ENCODE data around the gene ING4. TPM values are rescaled to one million over a fixed set of nuclear protein-coding genes. Genes with fewer than 3 reads are reported as not detected.
A peak's percentile ranks its signal among the peaks of the same experiment; 100 is the strongest.

The ING4 gene
- total RNA-seq, 6 donors from 2014 or later, result 24.3 to 79.6 (median 33.8) TPM

DNA sequence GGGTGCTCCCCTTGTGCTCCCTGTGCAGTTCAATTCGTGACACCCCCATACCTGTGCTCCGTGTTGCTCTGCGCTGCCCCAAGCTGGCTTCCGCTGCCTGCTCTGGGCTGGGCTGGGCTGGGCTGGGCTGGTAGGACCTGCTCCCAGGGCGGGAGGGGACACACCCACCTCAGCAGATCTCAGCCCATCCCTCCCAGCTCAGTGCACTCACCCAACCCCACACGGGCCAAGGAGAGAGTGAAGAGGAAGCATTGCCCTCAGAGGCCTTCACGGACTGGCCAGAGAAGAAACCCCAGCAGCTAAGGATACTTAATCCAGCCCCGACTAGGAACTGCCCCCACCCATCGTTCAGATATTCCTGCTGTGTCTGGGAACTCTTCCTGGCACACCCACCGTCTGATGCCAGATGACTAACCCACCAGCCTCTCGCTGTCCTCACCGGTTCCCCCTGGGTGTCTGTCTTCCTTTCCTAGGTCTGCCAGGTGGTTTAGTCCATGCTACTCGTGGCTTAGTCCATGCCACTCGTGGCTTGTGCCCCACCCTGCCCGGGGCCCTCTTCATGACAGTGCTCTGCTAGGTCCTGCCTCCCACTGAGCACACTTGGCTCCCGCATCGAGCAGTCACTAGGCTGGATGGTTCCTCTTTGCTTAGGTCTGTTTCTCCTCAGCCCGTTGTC, 26.9 kb downstream of the ING4 start, which contains the start of gene LPAR5:
LPAR5 (minus strand) TSS at position 104 of the 676 bp plus-strand sequence. CDS start 14,711 bp downstream, outside the sequence.
- ATAC-seq (ENCODE audit: low FRiP score in 2 of 2), result peak; percentile 61 to 64
- no peaks in the 10 kb centered on the region for H3K27me3 ChIP-seq

DNA sequence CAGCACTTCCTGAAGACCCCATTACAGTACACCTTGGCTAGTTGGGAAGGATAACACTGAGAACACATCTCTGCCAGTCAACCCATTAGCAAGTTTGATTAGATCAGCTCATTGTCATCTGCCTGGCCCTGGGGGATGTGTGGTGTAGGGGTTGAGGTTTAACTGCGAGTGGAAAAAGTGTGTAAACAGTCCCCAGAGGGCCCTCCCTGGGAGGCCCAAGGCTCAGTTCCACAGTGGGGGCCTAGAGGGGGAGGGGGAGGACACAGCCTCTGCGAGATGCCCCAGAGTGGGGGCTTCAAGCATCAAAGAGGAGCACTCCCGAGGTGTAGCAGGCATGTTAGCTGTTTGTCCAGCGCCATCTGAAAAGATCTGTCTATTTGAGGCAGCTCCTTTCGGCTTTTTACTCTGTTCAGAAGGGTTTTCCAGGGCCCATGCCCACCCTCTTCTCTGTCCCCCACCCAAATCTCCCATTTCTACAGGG, 27.5 kb downstream of the ING4 start:
- Histone ChIP-seq H3K4me3 (peak overlapping the region in 2 of 4 donors; percentile 23 to 28), H3K9me3 (no peaks in the 10 kb centered on the region), H3K27me3 (no peaks in the 10 kb centered on the region), H3K27ac (peak overlapping the region in 2 of 4 donors; percentile 41 to 75), H3K4me1 (peaks cover 0 to 24% (median 3%) of the 10 kb centered on the region in 4 donors), H3K36me3 (no peaks in the 10 kb centered on the region)
- DNase-seq, result no peak
- TF ChIP-seq CTCF (IDR thresholded peaks at IDR 0.05) (no peak), EP300 (IDR thresholded peaks at IDR 0.05) (no peak), POLR2A (IDR thresholded peaks at IDR 0.05) (no peak), POLR2AphosphoS5 (IDR thresholded peaks at IDR 0.05) (no peak)
- ATAC-seq (ENCODE audit: low FRiP score in 2 of 2), result peak in 1 of 2 donors; percentile 14
- 56 to 62% methylated on average over 5 of the region's 5 CpGs for WGBS, 2 donors

More for the DNA sequence above, 26.9 kb downstream of the ING4 start, which contains the start of gene LPAR5:
- DNase-seq, result peak; percentile 40 to 70
- WGBS, 2 donors, result 49 to 54% methylated on average over 16 to 18 of the region's 18 CpGs
- no peak for TF ChIP-seq CTCF (IDR thresholded peaks at IDR 0.05)
- peak in 1 of 4 donors; percentile 15 for TF ChIP-seq POLR2A (IDR thresholded peaks at IDR 0.05)
- Histone ChIP-seq H3K4me1 (peaks cover 0 to 24% (median 3%) of the 10 kb centered on the region in 4 donors), H3K9me3 (no peaks in the 10 kb centered on the region), H3K36me3 (no peaks in the 10 kb centered on the region), H3K27ac (peak within 1 kb of the TSS in 2 of 4 donors; percentile 41 to 75), H3K4me3 (peak within 1 kb of the TSS in 2 of 4 donors; percentile 23 to 28)

DNA sequence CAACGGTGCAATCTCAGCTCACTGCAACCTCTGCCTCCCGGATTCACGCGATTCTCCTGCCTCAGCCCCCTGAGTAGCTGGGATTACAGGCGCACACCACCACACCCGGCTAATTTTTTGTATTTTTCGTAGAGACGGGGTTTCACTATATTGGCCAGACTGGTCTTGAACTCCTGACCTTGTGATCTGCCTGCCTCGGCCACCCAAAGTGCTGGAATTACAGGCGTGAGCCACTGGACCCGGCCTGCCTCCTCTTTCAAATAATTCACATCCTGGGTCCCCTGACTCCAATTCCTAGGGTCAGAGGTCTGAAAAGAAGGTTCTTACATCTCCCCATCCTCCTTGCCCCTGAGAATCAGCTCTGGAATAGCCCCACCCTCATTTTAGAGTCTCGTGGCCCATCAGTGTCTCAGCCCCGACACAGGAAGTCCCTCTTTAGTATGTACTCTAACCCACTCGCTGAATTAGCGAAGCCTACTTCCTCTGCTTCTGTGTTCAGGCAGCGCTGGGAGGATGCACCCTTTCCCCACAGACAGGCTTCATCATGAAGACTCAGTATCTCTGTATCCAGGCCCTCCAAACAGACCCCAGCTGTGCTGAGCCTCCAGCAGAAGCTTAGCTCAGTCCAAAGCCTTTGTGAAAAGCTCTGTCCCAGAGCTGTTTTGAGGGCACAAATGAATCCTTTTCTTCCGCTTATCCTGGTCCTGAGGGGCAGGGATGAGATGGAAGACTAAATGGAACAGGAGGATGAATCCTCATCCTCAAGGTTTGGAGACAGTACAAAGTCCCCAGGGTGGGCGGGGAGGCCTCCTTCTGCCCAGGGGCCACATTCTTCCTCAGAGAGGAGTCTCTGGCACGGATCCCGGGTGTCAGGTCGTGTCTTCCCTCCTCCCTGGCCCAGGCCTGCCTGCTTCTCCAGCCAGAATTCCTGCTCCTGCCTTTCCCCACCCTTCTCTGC, 30.6 kb downstream of the ING4 start:
- DNase-seq (peak in 1 of 2 donors; percentile 30), ATAC-seq (ENCODE audit: low FRiP score in 2 of 2) (peak in 1 of 2 donors; percentile 41)
- Histone ChIP-seq H3K4me1 (peaks cover 0 to 24% (median 3%) of the 10 kb centered on the region in 4 donors), H3K4me3 (peak overlapping the region in 1 of 4 donors; percentile 13), H3K27me3 (no peaks in the 10 kb centered on the region), H3K9me3 (no peaks in the 10 kb centered on the region), H3K36me3 (no peaks in the 10 kb centered on the region), H3K27ac (peak overlapping the region in 2 of 4 donors; percentile 8 to 54)
- WGBS, 2 donors, result 64 to 68% methylated on average over 21 of the region's 21 CpGs
- TF ChIP-seq EP300 (IDR thresholded peaks at IDR 0.05) (no peak), POLR2A (IDR thresholded peaks at IDR 0.05) (no peak), CTCF (IDR thresholded peaks at IDR 0.05) (no peak), POLR2AphosphoS5 (IDR thresholded peaks at IDR 0.05) (no peak)

DNA sequence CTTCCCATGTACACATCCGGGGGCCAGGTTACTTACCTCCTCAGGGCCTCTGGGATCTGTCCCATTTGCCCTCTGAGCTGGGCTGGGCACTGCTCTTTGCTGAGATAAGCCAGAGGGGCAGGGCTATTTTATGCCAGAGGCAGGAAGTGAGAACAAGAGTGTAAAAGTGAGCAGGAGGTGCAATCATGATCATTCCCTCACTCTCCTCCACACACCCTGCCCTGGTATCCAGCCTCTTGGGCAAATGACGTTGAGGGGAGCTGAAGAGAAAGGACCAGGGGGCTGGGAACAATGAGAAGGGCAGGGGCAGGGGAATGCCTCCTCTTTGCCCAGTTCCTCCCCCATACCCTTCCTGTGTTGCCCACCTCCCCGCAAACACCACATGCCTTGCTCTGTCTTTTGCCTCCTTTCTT, 31.4 kb downstream of the ING4 start:
- Histone ChIP-seq H3K4me3 (peak overlapping the region in 1 of 4 donors; percentile 13), H3K9me3 (no peaks in the 10 kb centered on the region), H3K36me3 (no peaks in the 10 kb centered on the region), H3K27ac (peak overlapping the region in 2 of 4 donors; percentile 8 to 54), H3K27me3 (no peaks in the 10 kb centered on the region), H3K4me1 (peaks cover 0 to 24% (median 3%) of the 10 kb centered on the region in 4 donors)
- TF ChIP-seq POLR2A (IDR thresholded peaks at IDR 0.05) (no peak), CTCF (IDR thresholded peaks at IDR 0.05) (no peak), POLR2AphosphoS5 (IDR thresholded peaks at IDR 0.05) (no peak), EP300 (IDR thresholded peaks at IDR 0.05) (no peak)
- 66% methylated on average over 3 of the region's 3 CpGs for WGBS, 2 donors
- no peak for DNase-seq
- no peak for ATAC-seq (ENCODE audit: low FRiP score in 2 of 2)

All from upper lobe of left lung (tissue), 6 donors.